Measurements from ENCODE around the gene SLC25A31. TPM values are rescaled to one million over a fixed set of nuclear protein-coding genes. Genes with fewer than 3 reads are reported as not detected.

Gene SLC25A31
- total RNA-seq = not detected

DNA sequence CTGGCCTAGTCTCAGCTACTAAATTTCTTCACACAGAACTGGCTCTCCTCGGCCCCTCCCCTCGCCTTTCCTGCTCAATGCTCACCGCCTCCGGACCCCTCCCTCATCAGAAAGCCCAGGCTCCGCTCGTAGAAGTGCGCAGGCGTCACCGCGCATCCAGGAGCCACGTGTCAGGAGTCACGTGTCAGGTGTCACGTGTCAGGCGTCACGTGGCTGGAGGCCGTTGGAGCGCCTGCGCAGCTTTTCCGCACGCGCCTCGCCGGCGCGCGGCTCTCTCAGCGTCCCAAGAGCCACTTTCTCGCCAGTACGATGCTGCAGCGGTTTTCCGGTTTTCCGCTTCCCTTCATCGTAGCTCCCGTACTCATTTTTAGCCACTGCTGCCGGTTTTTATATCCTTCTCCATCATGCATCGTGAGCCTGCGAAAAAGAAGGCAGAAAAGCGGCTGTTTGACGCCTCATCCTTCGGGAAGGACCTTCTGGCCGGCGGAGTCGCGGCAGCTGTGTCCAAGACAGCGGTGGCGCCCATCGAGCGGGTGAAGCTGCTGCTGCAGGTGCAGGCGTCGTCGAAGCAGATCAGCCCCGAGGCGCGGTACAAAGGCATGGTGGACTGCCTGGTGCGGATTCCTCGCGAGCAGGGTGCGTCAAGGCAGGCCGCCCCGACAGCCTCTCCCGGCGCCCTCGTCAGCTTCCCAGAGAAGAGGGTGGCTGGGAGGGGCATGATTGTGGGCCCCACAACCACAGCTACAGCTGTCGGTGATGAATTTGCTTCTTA is at the start of gene SLC25A31:
TSS of gene SLC25A31 (plus strand) at position 259 of the 772 bp plus-strand sequence. CDS start at position 405, 146 bp downstream.
- Histone ChIP-seq H3K4me1 (ENCODE audit: control insufficient read depth in 3 of 3, insufficient read depth in 3 of 3, low read length in 3 of 3) (no peaks in the 10 kb centered on the region), H3K36me3 (ENCODE audit: control insufficient read depth in 3 of 3, insufficient read depth in 3 of 3, low read length in 3 of 3) (no peaks in the 10 kb centered on the region), H3K9ac (ENCODE audit: low read depth in 1 of 3, low read length in 3 of 3) (no peak within 1 kb of the TSS), H3K27me3 (ENCODE audit: control insufficient read depth in 3 of 3, insufficient read depth in 3 of 3, low read length in 3 of 3) (no peaks in the 10 kb centered on the region), H3K4me3 (ENCODE audit: low read length in 3 of 3) (no peak within 1 kb of the TSS), H3K27ac (ENCODE audit: low read depth, low read length) (no peak within 1 kb of the TSS), H3K9me3 (ENCODE audit: control insufficient read depth in 3 of 3, low read length in 3 of 3) (no peaks in the 10 kb centered on the region)

DNA sequence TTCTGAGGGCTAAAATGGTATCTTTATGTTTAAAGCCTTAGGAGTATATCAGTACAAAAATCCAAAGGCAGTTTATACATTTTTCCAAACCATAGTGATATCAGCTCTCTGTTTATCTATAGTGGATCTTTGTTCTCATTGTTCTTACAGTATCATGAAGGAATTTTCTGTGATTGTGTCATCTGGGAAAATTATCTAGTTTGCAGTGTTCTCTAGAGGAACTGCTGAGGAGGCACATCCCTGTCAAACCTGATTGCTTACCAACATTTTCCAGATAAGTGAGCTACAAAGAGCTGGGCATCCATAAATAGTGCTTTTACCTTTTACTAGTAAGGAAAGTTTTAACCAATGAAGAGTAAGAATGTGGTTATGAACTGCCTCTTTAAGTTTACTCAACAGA is 44.9 kb upstream of the SLC25A31 start:
- no peaks in the 10 kb centered on the region for H3K4me1 ChIP-seq (ENCODE audit: control insufficient read depth in 3 of 3, insufficient read depth in 3 of 3, low read length in 3 of 3)
- H3K27ac ChIP-seq (ENCODE audit: low read depth, low read length) = no peak overlapping the region
- H3K9ac ChIP-seq (ENCODE audit: low read depth in 1 of 3, low read length in 3 of 3) = no peak overlapping the region
- H3K27me3 ChIP-seq (ENCODE audit: control insufficient read depth in 3 of 3, insufficient read depth in 3 of 3, low read length in 3 of 3) = no peaks in the 10 kb centered on the region
- peaks cover 0 to 13% (median 0%) of the 10 kb centered on the region in 3 donors for H3K36me3 ChIP-seq (ENCODE audit: control insufficient read depth in 3 of 3, insufficient read depth in 3 of 3, low read length in 3 of 3)
- H3K4me3 ChIP-seq (ENCODE audit: low read length in 3 of 3) = no peak overlapping the region
- no peaks in the 10 kb centered on the region for H3K9me3 ChIP-seq (ENCODE audit: control insufficient read depth in 3 of 3, low read length in 3 of 3)

DNA sequence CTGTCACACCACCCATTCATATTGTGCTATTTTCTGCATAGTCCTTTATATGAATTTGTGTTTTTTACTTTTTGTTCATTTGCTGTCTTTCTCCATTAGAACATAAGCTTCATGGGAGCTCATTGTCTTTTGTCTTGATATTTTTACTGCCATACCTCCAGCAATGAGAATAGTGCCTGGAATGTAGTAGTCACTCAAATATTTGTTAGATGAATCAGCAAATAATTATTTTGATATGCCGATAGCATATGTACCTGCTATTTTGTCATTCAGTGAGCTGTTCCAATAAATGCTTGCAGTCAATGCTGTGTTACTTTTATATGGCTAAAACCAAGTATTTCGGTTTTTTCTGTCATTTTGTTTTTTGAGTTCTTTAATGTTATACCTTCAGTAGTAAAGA is 43.5 kb upstream of the SLC25A31 start:
- Histone ChIP-seq H3K9ac (ENCODE audit: low read depth in 1 of 3, low read length in 3 of 3) (no peak overlapping the region), H3K36me3 (ENCODE audit: control insufficient read depth in 3 of 3, insufficient read depth in 3 of 3, low read length in 3 of 3) (peaks cover 0 to 13% (median 0%) of the 10 kb centered on the region in 3 donors), H3K27ac (ENCODE audit: low read depth, low read length) (no peak overlapping the region), H3K4me1 (ENCODE audit: control insufficient read depth in 3 of 3, insufficient read depth in 3 of 3, low read length in 3 of 3) (no peaks in the 10 kb centered on the region), H3K27me3 (ENCODE audit: control insufficient read depth in 3 of 3, insufficient read depth in 3 of 3, low read length in 3 of 3) (no peaks in the 10 kb centered on the region), H3K4me3 (ENCODE audit: low read length in 3 of 3) (no peak overlapping the region), H3K9me3 (ENCODE audit: control insufficient read depth in 3 of 3, low read length in 3 of 3) (no peaks in the 10 kb centered on the region)

DNA sequence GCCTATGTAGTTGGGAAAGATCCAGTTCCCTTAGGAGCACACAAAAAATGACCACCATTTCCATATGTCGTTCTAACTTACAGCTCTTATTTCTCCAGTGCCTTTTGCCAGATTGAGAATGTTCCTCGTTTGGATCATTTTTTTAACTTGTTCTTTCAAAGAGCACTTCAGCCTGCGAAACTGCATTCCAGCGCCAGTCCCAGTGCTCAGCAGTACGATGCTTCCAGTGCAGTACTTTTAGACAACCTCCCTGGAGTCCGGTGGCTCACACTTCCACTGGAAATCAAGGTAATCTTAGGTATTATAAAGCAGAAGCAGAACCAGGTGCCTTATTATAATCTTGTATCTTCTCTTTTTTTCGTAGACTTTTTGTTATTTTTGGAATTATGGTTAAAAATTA is 42.6 kb upstream of the SLC25A31 start:
- no peak overlapping the region for H3K9ac ChIP-seq (ENCODE audit: low read depth in 1 of 3, low read length in 3 of 3)
- peaks cover 0 to 13% (median 0%) of the 10 kb centered on the region in 3 donors for H3K36me3 ChIP-seq (ENCODE audit: control insufficient read depth in 3 of 3, insufficient read depth in 3 of 3, low read length in 3 of 3)
- no peak overlapping the region for H3K4me3 ChIP-seq (ENCODE audit: low read length in 3 of 3)
- H3K27ac ChIP-seq (ENCODE audit: low read depth, low read length) = no peak overlapping the region
- no peaks in the 10 kb centered on the region for H3K4me1 ChIP-seq (ENCODE audit: control insufficient read depth in 3 of 3, insufficient read depth in 3 of 3, low read length in 3 of 3)
- no peaks in the 10 kb centered on the region for H3K9me3 ChIP-seq (ENCODE audit: control insufficient read depth in 3 of 3, low read length in 3 of 3)
- no peaks in the 10 kb centered on the region for H3K27me3 ChIP-seq (ENCODE audit: control insufficient read depth in 3 of 3, insufficient read depth in 3 of 3, low read length in 3 of 3)

DNA sequence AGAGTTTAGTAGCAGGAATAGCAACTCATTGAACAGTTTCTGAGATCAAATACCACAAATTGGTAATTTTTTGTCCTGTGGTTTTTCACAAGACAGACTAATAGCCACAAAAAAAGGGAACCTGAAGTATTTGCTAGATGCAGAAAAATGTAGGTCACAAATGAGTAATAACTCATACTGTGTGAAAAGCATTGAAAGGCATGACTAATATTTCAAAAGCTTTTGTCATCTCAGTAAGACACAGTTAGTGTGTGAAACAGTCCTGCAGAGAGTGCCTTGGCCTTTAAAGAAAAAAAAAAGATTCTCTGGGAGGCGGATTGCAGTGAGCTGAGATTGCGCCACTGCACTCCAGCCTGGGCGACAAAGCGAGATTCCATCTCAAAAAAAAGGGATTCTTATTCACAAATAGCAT is 31.4 kb upstream of the SLC25A31 start:
- H3K36me3 ChIP-seq (ENCODE audit: control insufficient read depth in 3 of 3, insufficient read depth in 3 of 3, low read length in 3 of 3) = no peaks in the 10 kb centered on the region
- H3K4me1 ChIP-seq (ENCODE audit: control insufficient read depth in 3 of 3, insufficient read depth in 3 of 3, low read length in 3 of 3) = no peaks in the 10 kb centered on the region
- H3K9ac ChIP-seq (ENCODE audit: low read depth in 1 of 3, low read length in 3 of 3) = no peak overlapping the region
- H3K27ac ChIP-seq (ENCODE audit: low read depth, low read length) = no peak overlapping the region
- H3K4me3 ChIP-seq (ENCODE audit: low read length in 3 of 3) = no peak overlapping the region
- H3K27me3 ChIP-seq (ENCODE audit: control insufficient read depth in 3 of 3, insufficient read depth in 3 of 3, low read length in 3 of 3) = no peaks in the 10 kb centered on the region
- no peaks in the 10 kb centered on the region for H3K9me3 ChIP-seq (ENCODE audit: control insufficient read depth in 3 of 3, low read length in 3 of 3)

DNA sequence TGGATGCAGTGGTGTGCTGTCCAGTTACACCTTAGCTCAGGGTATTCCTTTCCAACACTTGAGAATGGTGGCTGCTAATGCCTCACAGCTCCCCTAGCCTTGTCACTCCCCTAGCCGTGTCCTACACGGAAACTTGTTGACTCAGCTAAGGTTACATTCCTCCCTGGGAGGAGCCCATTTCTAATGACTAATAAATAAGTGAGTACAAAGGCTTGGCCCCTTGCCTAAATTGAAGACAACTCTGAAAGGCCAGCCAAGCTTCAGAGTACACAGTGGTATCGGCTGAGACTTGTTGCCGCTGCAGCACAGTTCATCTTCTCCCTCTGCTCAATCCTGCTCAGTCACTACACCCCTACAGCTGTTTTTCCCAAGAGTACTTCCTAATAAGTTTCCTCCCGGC is 21.2 kb upstream of the SLC25A31 start:
- Histone ChIP-seq H3K27me3 (ENCODE audit: control insufficient read depth in 3 of 3, insufficient read depth in 3 of 3, low read length in 3 of 3) (no peaks in the 10 kb centered on the region), H3K9me3 (ENCODE audit: control insufficient read depth in 3 of 3, low read length in 3 of 3) (no peaks in the 10 kb centered on the region), H3K36me3 (ENCODE audit: control insufficient read depth in 3 of 3, insufficient read depth in 3 of 3, low read length in 3 of 3) (peaks cover 5 to 11% (median 7%) of the 10 kb centered on the region in 3 donors), H3K9ac (ENCODE audit: low read depth in 1 of 3, low read length in 3 of 3) (no peak overlapping the region), H3K4me3 (ENCODE audit: low read length in 3 of 3) (no peak overlapping the region), H3K27ac (ENCODE audit: low read depth, low read length) (no peak overlapping the region), H3K4me1 (ENCODE audit: control insufficient read depth in 3 of 3, insufficient read depth in 3 of 3, low read length in 3 of 3) (no peaks in the 10 kb centered on the region)

DNA sequence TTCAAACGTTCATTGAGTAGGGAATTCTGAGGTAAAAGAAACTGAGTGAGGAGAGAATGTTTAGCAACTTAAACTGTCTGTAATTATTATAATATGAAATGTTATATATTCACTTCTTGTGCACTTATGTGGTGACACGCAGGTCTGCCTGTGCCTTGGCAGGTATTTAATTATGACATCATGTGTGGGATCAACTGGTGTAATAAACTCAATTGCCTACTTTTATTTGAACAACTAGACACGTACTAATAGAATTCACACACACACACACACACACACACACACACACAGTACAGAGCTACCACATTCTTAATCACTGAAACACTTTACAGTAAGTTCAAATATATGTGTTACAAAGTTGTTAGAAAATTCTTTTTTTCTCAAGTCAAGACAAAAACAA is 20.7 kb upstream of the SLC25A31 start:
- Histone ChIP-seq H3K9me3 (ENCODE audit: control insufficient read depth in 3 of 3, low read length in 3 of 3) (no peaks in the 10 kb centered on the region), H3K9ac (ENCODE audit: low read depth in 1 of 3, low read length in 3 of 3) (no peak overlapping the region), H3K27ac (ENCODE audit: low read depth, low read length) (no peak overlapping the region), H3K4me3 (ENCODE audit: low read length in 3 of 3) (no peak overlapping the region), H3K36me3 (ENCODE audit: control insufficient read depth in 3 of 3, insufficient read depth in 3 of 3, low read length in 3 of 3) (peaks cover 5 to 13% (median 7%) of the 10 kb centered on the region in 3 donors), H3K4me1 (ENCODE audit: control insufficient read depth in 3 of 3, insufficient read depth in 3 of 3, low read length in 3 of 3) (no peaks in the 10 kb centered on the region), H3K27me3 (ENCODE audit: control insufficient read depth in 3 of 3, insufficient read depth in 3 of 3, low read length in 3 of 3) (no peaks in the 10 kb centered on the region)

DNA sequence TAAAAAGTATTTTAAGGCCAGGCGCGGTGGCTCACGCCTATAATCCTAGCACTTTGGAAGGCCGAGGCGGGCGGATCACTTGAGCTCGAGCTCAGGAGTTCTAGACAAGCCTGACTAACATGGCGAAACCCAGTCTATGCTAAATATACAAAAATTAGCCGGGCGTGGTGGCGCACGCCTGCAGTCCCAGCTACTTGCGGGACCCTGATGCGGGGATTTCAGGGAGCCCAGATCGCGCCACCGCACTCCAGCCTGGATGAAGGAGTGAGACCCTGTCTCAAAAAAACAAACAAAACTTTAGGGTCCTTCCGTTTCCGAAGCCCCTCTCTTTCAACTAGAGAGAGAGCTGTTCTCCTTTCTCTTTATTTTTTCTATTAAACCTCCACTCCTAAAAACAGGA is 1.2 kb downstream of the SLC25A31 start:
- Histone ChIP-seq H3K27ac (ENCODE audit: low read depth, low read length) (no peak overlapping the region), H3K9me3 (ENCODE audit: control insufficient read depth in 3 of 3, low read length in 3 of 3) (no peaks in the 10 kb centered on the region), H3K36me3 (ENCODE audit: control insufficient read depth in 3 of 3, insufficient read depth in 3 of 3, low read length in 3 of 3) (no peaks in the 10 kb centered on the region), H3K9ac (ENCODE audit: low read depth in 1 of 3, low read length in 3 of 3) (no peak overlapping the region), H3K4me3 (ENCODE audit: low read length in 3 of 3) (no peak overlapping the region), H3K4me1 (ENCODE audit: control insufficient read depth in 3 of 3, insufficient read depth in 3 of 3, low read length in 3 of 3) (no peaks in the 10 kb centered on the region), H3K27me3 (ENCODE audit: control insufficient read depth in 3 of 3, insufficient read depth in 3 of 3, low read length in 3 of 3) (no peaks in the 10 kb centered on the region)

DNA sequence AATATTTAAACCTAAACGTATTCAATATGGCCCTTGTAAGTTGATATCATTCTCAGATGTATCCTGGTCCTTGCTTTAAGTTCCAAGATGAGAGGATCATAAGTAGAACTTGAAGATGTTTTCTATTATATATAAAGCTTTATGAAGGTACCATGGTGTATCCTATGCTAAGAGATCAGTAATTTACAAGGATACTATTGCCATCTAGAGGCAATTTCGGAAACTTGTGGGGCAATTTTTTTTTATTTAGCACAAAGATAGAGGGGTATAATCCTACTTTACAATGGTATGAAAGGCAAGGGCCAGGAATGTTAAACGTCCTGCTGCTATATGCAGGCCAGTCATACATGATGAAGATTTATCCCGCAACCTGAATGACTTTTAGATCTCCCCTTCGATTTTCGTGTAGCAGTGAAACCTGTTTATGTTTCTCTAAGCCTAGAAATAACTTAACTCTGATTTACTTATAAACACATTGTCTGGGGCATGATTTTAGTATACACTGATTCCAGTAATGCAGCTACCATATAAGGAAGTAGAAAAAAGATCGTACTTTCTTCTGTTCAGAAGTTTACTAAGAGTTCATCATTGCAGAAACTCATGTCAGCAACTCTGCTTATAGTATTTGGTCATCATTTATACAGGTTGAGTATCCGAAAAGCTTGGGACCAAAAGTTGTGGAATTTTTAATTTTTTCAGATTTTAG is 2.6 kb downstream of the SLC25A31 start:
- H3K36me3 ChIP-seq (ENCODE audit: control insufficient read depth in 3 of 3, insufficient read depth in 3 of 3, low read length in 3 of 3) = no peaks in the 10 kb centered on the region
- H3K4me3 ChIP-seq (ENCODE audit: low read length in 3 of 3) = no peak overlapping the region
- H3K4me1 ChIP-seq (ENCODE audit: control insufficient read depth in 3 of 3, insufficient read depth in 3 of 3, low read length in 3 of 3) = no peaks in the 10 kb centered on the region
- H3K27me3 ChIP-seq (ENCODE audit: control insufficient read depth in 3 of 3, insufficient read depth in 3 of 3, low read length in 3 of 3) = no peaks in the 10 kb centered on the region
- no peak overlapping the region for H3K27ac ChIP-seq (ENCODE audit: low read depth, low read length)
- no peaks in the 10 kb centered on the region for H3K9me3 ChIP-seq (ENCODE audit: control insufficient read depth in 3 of 3, low read length in 3 of 3)
- H3K9ac ChIP-seq (ENCODE audit: low read depth in 1 of 3, low read length in 3 of 3) = no peak overlapping the region

DNA sequence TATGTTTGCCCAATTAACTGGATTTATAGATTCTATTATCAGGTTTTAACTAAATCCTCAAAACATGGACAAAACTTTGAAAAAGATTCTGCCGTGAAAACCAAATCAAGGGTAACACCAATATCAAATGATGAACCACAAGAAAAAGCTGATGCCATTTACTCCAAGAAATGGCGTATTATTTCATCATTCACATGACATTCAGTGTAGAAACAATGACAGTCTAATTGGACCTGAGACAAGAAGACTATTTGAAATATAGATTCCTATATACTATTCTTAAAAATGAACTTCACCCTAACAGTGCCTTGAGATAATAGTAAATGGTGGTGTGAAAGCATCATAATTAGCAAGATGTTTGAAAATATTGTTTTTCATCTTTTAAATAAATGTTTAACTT is 4.8 kb downstream of the SLC25A31 start:
- no peaks in the 10 kb centered on the region for H3K9me3 ChIP-seq (ENCODE audit: control insufficient read depth in 3 of 3, low read length in 3 of 3)
- no peaks in the 10 kb centered on the region for H3K27me3 ChIP-seq (ENCODE audit: control insufficient read depth in 3 of 3, insufficient read depth in 3 of 3, low read length in 3 of 3)
- H3K4me3 ChIP-seq (ENCODE audit: low read length in 3 of 3) = no peak overlapping the region
- no peaks in the 10 kb centered on the region for H3K4me1 ChIP-seq (ENCODE audit: control insufficient read depth in 3 of 3, insufficient read depth in 3 of 3, low read length in 3 of 3)
- H3K27ac ChIP-seq (ENCODE audit: low read depth, low read length) = no peak overlapping the region
- no peaks in the 10 kb centered on the region for H3K36me3 ChIP-seq (ENCODE audit: control insufficient read depth in 3 of 3, insufficient read depth in 3 of 3, low read length in 3 of 3)
- no peak overlapping the region for H3K9ac ChIP-seq (ENCODE audit: low read depth in 1 of 3, low read length in 3 of 3)

Data from skeletal muscle tissue (tissue), 4 donors.